Stimulated activated effector memory CD8-positive, alpha-beta T cell treated with anti-CD3 and anti-CD28 coated beads, Interleukin-12 subunit alpha, Interleukin-12 subunit beta, amount 100 ng/mL, for 72 hours (primary cell): ENCODE measurements around the gene SSTR3.

Experiments
- ATAC-seq: fragments of 150-1000 bp; cut with Tn5 transposase; 2 replicates; pipeline ENCODE4 v1.10.0; 2021
- DNase-seq, 2 donors: peaks; one replicate each; pipeline ENCODE4 v3.0.0; 2021 to 2022; ENCODE audit warnings: low spot score in 2 of 2
- H3K27ac Mint-ChIP-seq: one replicate; pipeline ENCODE4 v1.8.0; 2022; ENCODE audit warnings: mild to moderate bottlenecking, mixed read lengths
- H3K36me3 Mint-ChIP-seq: one replicate; pipeline ENCODE4 v1.8.0; 2022; ENCODE audit warnings: mild to moderate bottlenecking, mixed read lengths
- H3K4me1 Mint-ChIP-seq: one replicate; pipeline ENCODE4 v1.8.0; 2022; ENCODE audit warnings: mixed read lengths
- H3K4me3 Mint-ChIP-seq: one replicate; pipeline ENCODE4 v1.8.0; 2022; ENCODE audit warnings: mild to moderate bottlenecking, mixed read lengths
- H3K9me3 Mint-ChIP-seq: one replicate; pipeline ENCODE4 v1.8.0; 2022; ENCODE audit warnings: mixed read lengths

The SSTR3 gene

GRCh38 chr22:37167176-37167980 lies 44.9 kb downstream of the SSTR3 start:
- Mint-ChIP-seq H3K4me1 (peaks cover 86% of the 10 kb centered on the region), H3K4me3 (peak overlapping the region; percentile 77), H3K36me3 (peaks cover 27% of the 10 kb centered on the region), H3K9me3 (no peaks in the 10 kb centered on the region), H3K27ac (peak overlapping the region; percentile 88)
- no peak for ATAC-seq
- no peak for DNase-seq

- no peak for ATAC-seq
- H3K36me3 Mint-ChIP-seq = peaks cover 33% of the 10 kb centered on the region
- DNase-seq = peak; percentile 75 to 93
- H3K27ac Mint-ChIP-seq = peak overlapping the region; percentile 88
- peak overlapping the region; percentile 77 for H3K4me3 Mint-ChIP-seq
- H3K4me1 Mint-ChIP-seq = peaks cover 92% of the 10 kb centered on the region
- H3K9me3 Mint-ChIP-seq = no peaks in the 10 kb centered on the region
Observed at GRCh38 chr22:37166675-37167066, 45.6 kb downstream of the SSTR3 start.

- H3K36me3 Mint-ChIP-seq = peaks cover 35% of the 10 kb centered on the region
Observed at GRCh38 chr22:37165940-37166674, 46.2 kb downstream of the SSTR3 start.

GRCh38 chr22:37165066-37165465 lies 47.2 kb downstream of the SSTR3 start:
- H3K4me3 Mint-ChIP-seq = peak overlapping the region; percentile 77
- ATAC-seq (no peak), DNase-seq (no peak)
- H3K36me3 Mint-ChIP-seq = peaks cover 35% of the 10 kb centered on the region
- H3K9me3 Mint-ChIP-seq = no peaks in the 10 kb centered on the region
- H3K27ac Mint-ChIP-seq = peak overlapping the region; percentile 93
- peaks cover 96% of the 10 kb centered on the region for H3K4me1 Mint-ChIP-seq

More at GRCh38 chr22:37165940-37166674, 46.2 kb downstream of the SSTR3 start:
- DNase-seq (peak in 1 of 2 donors; percentile 66), ATAC-seq (no peak)
- H3K27ac Mint-ChIP-seq = peak overlapping the region; percentile 88
- peaks cover 94% of the 10 kb centered on the region for H3K4me1 Mint-ChIP-seq
- H3K9me3 Mint-ChIP-seq = no peaks in the 10 kb centered on the region
- peak overlapping the region; percentile 77 for H3K4me3 Mint-ChIP-seq

GRCh38 chr22:37164505-37164887 lies 47.8 kb downstream of the SSTR3 start:
- DNase-seq (no peak), ATAC-seq (no peak)
- peaks cover 96% of the 10 kb centered on the region for H3K4me1 Mint-ChIP-seq
- H3K4me3 Mint-ChIP-seq = peak overlapping the region; percentile 77
- peaks cover 35% of the 10 kb centered on the region for H3K36me3 Mint-ChIP-seq
- peak overlapping the region; percentile 93 for H3K27ac Mint-ChIP-seq
- no peaks in the 10 kb centered on the region for H3K9me3 Mint-ChIP-seq

- Mint-ChIP-seq H3K9me3 (no peaks in the 10 kb centered on the region), H3K36me3 (peaks cover 35% of the 10 kb centered on the region), H3K4me1 (peaks cover 96% of the 10 kb centered on the region), H3K4me3 (peak overlapping the region; percentile 77), H3K27ac (peak overlapping the region; percentile 93)
- DNase-seq (peak; percentile 54 to 92), ATAC-seq (peak; percentile 79)
Observed at GRCh38 chr22:37163575-37164504, 48.4 kb downstream of the SSTR3 start.

GRCh38 chr22:37163096-37163489 lies 49.2 kb downstream of the SSTR3 start:
- ATAC-seq = no peak
- DNase-seq = no peak
- peak overlapping the region; percentile 93 for H3K27ac Mint-ChIP-seq
- H3K36me3 Mint-ChIP-seq = peaks cover 35% of the 10 kb centered on the region
- H3K4me3 Mint-ChIP-seq = peak overlapping the region; percentile 77
- H3K4me1 Mint-ChIP-seq = peaks cover 96% of the 10 kb centered on the region
- H3K9me3 Mint-ChIP-seq = no peaks in the 10 kb centered on the region

- H3K9me3 Mint-ChIP-seq = no peaks in the 10 kb centered on the region
- peak overlapping the region; percentile 77 for H3K4me3 Mint-ChIP-seq
- H3K4me1 Mint-ChIP-seq = peaks cover 96% of the 10 kb centered on the region
- DNase-seq (peak; percentile 73 to 96), ATAC-seq (peak; percentile 79)
- H3K27ac Mint-ChIP-seq = peak overlapping the region; percentile 93
- peaks cover 35% of the 10 kb centered on the region for H3K36me3 Mint-ChIP-seq
Observed at GRCh38 chr22:37162221-37163095, 49.8 kb downstream of the SSTR3 start.

- Mint-ChIP-seq H3K36me3 (peaks cover 31% of the 10 kb centered on the region), H3K9me3 (no peaks in the 10 kb centered on the region), H3K27ac (peak overlapping the region; percentile 93), H3K4me3 (peak overlapping the region; percentile 77), H3K4me1 (peaks cover 96% of the 10 kb centered on the region)
- DNase-seq (peak in 1 of 2 donors; percentile 77), ATAC-seq (no peak)
Observed at GRCh38 chr22:37161443-37161842, 50.8 kb downstream of the SSTR3 start.

GRCh38 chr22:37160027-37160426 lies 52.2 kb downstream of the SSTR3 start:
- Mint-ChIP-seq H3K4me3 (peak overlapping the region; percentile 77), H3K36me3 (peaks cover 30% of the 10 kb centered on the region), H3K27ac (peak overlapping the region; percentile 80), H3K4me1 (peaks cover 97% of the 10 kb centered on the region), H3K9me3 (no peaks in the 10 kb centered on the region)
- ATAC-seq (no peak), DNase-seq (no peak)

- ATAC-seq = no peak
- Mint-ChIP-seq H3K36me3 (peaks cover 21% of the 10 kb centered on the region), H3K4me1 (peaks cover 92% of the 10 kb centered on the region)
Observed at GRCh38 chr22:37158963-37159290, 53.4 kb downstream of the SSTR3 start.

GRCh38 chr22:37157516-37158285 lies 54.6 kb downstream of the SSTR3 start:
- Mint-ChIP-seq H3K9me3 (no peaks in the 10 kb centered on the region), H3K36me3 (peaks cover 12% of the 10 kb centered on the region), H3K27ac (peak overlapping the region; percentile 79), H3K4me1 (peaks cover 80% of the 10 kb centered on the region), H3K4me3 (peak overlapping the region; percentile 47)
- DNase-seq (no peak), ATAC-seq (no peak)

More at GRCh38 chr22:37158963-37159290, 53.4 kb downstream of the SSTR3 start:
- Mint-ChIP-seq H3K9me3 (no peaks in the 10 kb centered on the region), H3K4me3 (peak overlapping the region; percentile 47), H3K27ac (peak overlapping the region; percentile 80)
- no peak for DNase-seq

- H3K4me1 Mint-ChIP-seq = peaks cover 81% of the 10 kb centered on the region
- DNase-seq = no peak
- no peak for ATAC-seq
- peak overlapping the region; percentile 79 for H3K27ac Mint-ChIP-seq
- H3K4me3 Mint-ChIP-seq = no peak overlapping the region
- H3K9me3 Mint-ChIP-seq = no peaks in the 10 kb centered on the region
- peaks cover 4% of the 10 kb centered on the region for H3K36me3 Mint-ChIP-seq
Observed at GRCh38 chr22:37156686-37157435, 55.4 kb downstream of the SSTR3 start.
